ENCODE results near the gene EPHA4.

DNA sequence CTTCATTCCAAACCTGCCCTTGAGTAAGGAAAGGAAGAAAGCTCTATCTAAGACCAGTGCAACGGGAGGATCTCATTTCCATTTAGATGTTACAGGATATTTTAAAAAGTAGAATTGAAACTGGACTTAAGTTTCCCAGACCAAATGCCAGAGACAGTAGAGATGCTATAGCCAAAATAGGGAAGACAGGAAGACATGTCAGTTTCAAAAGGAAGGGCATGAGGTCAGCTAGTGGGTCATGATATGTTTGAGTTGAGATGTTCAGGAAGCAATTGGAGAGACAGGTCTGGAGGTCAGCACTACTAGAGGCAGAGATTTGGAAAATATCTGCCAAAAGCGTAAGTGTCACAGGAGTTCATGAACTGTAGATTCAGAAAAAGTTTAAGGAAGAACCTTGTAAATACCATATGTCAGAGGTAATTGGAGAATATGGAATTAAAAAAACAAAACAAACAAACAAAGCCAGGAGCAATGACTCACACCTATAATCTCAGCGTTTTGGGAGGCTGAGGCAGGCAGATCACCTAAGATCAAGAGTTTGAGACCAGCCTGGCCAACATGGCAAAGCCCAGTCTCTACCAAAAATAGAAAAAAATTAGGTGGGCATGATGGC is 50.8 kb downstream of the EPHA4 start:
- TF ChIP-seq, protein P1, sequence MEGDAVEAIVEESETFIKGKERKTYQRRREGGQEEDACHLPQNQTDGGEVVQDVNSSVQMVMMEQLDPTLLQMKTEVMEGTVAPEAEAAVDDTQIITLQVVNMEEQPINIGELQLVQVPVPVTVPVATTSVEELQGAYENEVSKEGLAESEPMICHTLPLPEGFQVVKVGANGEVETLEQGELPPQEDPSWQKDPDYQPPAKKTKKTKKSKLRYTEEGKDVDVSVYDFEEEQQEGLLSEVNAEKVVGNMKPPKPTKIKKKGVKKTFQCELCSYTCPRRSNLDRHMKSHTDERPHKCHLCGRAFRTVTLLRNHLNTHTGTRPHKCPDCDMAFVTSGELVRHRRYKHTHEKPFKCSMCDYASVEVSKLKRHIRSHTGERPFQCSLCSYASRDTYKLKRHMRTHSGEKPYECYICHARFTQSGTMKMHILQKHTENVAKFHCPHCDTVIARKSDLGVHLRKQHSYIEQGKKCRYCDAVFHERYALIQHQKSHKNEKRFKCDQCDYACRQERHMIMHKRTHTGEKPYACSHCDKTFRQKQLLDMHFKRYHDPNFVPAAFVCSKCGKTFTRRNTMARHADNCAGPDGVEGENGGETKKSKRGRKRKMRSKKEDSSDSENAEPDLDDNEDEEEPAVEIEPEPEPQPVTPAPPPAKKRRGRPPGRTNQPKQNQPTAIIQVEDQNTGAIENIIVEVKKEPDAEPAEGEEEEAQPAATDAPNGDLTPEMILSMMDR (IDR thresholded peaks at IDR 0.05; ENCODE audit: low read depth, low read length), result no peak
- TF ChIP-seq EZH2phosphoT487 (IDR thresholded peaks at IDR 0.05; ENCODE audit: low read depth), result no peak
